GDM1 (cell line): ENCODE data around the gene ARPC1B.
"Not testable (repeated sequence)": the region's sequence is repeated elsewhere in the genome, so short reads cannot be mapped to it uniquely, and the experiment has no call there.

Experiments
- DNase-seq: peaks from one replicate; lab custom pipeline; 2025; lab: John Stamatoyannopoulos, UW

Gene ARPC1B

DNA sequence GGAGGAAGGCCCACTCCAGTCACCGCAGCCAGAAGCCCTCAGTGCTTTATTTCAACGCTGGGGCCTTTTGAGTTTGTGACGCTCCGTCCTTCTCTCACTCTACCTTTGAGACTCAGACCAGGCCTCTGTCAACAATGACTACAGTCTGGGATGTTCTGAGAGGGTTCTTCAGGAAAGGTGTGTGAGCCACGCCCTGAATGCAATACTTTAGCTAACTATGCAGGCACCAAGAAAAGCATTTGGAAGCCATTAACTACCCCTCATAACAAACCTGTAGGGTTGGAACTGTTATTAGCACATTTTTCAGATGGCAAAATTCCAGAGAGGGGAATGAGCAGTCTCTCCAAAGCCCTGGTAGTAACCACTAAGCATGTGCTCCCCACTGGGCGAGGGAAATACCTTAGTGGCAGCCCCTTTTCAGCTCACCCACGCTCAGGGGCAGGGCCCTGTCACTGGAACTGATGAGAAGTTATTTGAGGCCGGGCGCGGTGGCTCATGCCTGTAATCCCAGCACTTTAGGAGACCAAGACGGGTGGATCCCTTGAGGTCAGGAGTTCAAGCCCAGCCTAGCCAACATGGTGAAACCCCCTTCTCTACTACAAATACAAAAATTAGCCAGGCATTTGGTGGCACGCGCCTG is 5.7 kb upstream of the ARPC1B start:
- DNase-seq = no peak

DNA sequence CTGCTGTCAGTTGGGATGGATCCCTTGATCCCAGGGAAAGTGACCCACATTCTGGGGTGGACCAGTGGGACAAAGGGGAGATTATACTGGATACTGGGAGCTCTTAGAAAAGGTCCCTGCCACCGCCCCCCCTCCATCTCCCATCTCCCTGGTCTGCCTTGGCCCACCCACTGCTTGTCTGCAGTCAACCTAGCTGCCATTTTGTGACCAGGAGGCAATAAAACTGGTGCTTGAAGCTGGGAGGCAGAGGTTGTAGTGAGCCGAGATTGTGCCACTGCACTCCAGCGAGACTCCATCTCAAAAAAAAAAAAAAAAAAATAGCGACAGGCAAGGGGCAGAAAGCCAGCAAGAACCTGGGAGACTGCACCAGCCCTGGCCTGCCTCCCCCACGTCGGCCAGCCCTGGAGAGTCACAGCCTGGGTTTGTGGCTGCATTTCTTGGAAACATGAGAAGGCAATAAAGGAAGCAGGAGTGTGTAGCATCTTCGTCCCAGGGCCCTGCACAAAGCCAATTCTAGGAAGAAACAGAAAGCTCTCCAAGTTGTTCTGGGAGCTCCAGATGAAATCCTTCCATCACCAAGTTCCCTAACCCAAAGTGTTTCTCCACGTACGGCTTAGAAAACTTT is 4.7 kb upstream of the ARPC1B start:
- DNase-seq = no peak

DNA sequence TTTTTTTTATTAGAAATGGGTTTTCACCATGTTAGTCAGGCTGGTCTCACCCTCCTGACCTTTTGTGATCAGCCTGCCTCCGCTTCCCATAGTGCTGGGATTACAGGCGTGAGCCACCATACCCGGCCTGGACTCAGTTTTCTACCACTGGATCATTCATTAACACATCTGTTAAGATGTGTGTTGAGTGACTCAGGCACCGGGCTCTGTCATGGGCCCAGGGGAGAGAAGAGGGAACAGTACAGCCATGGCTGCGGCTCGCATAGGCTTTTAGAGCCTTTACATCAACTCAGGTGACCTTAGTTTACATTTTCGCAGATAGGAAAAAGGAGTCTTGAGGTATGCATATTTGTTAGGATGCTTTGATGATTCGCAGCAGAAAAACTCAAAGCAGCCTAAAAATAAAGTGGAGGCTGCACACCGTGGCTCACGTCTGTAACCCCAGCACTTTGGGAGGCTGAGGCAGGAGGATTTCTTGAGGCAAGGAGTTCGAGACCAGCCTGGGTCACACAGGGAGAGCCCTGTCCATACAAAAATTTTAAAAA is 3.1 kb upstream of the ARPC1B start:
- no peak for DNase-seq

DNA sequence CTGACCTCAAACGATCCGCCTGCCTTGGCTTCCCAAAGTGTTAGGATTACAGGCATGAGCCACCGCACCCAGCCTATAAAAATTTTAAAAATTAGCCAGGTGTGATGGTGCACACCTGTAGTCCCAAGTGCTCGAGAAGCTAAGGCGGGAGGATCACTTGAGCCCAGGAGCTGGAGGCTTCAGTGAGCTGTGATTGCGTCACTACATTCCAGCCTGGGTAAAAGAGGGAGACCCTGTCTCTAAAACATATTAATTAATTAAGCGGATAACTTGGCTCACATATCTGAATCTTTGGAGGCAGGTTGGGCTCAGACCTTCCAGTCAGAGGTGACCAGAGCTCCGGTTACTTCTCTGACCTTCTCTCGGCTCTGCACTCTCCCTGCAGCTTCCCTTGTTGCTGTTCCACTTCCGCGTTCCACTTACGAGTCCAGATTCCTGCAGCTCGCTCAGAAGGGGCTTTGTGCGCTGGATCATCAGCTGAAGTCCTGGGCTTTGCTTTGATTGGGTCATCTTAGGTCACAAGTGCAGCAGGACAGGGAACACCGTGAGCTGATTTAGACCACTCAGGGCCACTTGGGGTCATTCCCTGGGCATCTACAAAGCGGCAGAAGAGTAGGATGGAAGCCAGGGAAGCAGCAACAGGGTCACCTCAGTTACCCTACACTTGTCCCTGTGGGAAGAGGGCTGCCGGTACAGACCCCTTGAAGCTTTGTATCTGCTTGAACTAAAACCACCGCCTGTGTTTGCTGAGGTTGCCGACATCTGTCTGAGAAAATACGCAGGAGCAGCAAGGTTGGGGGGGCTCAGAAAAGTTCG is 2.0 kb upstream of the ARPC1B start:
- no peak for DNase-seq

DNA sequence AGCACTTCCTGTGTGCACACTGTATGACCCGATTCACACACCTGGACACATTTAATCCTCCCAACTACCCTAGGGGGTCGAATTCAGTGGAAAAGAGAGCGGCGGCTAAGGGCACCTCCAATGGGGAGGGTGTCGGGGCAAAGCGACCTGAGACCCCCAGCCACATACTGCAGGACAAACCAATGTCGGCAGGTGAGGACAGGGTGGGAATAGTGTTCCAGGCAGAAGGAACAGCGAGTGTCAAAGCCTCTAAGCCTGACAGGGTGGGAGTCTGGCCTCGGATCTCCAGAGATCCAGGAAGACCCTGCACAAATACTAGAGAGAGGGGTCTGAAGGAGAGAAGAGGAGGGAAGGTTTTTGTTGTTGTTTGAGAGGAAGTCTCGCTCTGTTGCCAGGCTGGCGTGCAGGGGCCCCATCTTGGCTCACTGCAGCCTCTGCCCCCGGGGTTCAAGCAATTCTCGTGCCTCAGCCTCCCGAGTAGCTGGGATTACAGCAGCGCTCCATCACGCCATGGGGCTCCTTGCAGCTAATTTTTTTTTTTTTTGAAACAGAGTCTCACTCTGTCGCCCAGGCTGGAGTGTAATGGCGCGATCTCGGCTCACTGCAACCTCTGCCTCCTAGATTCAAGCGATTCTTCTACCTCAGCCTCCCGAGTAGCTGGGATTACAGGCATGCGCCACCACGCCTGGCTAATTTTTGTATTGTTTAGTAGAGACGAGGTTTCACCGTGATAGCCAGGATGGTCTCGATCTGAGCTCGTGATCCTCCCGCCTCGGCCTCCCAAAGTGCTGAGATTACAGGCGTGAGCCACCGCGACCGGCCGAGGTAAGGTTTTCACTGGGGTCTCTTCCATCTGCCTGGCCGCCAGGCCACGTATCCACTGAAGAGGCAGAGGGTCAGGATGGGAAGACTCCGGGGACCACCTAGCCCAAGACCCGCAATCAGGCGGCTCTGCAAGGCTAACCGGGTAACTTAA is 1.2 kb upstream of the ARPC1B start:
- DNase-seq = no peak

DNA sequence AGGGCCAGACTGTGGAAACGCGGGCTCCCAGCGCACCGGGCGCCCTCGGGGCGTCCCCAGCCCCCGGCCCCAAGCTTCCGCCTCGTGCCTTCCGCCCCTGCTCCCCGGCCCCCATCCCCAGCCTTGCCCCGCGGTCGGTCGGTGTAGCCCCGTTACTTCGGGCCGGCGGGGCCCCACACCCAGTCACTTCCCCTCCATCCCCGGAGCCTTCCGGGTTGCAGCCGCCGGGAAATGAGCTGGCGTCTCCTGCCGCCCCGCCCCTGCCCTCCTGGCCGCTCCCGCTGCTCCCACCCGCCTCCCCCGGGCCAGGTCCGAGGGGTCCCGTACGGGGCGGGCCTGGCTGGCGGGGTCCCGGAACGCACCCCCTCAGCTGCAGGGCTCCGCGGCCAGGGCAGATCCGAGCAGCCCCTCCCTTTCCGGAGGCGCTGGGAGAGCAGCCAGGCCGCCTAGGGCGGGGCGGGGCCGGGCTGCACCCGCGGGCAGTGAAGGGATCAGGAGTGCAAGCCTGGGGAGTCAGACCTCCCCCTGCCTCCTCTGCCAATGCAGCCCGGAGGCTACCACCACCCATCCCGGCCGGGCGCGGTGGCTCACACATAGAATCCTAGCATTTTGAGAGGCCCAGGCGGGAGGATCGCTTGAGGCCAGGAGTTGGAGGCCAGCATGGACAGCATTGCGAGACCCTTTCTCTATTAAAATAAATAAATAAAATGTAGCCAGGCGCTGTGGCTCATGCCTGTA is 709 bp downstream of the ARPC1B start:
- DNase-seq = peak; percentile 63

DNA sequence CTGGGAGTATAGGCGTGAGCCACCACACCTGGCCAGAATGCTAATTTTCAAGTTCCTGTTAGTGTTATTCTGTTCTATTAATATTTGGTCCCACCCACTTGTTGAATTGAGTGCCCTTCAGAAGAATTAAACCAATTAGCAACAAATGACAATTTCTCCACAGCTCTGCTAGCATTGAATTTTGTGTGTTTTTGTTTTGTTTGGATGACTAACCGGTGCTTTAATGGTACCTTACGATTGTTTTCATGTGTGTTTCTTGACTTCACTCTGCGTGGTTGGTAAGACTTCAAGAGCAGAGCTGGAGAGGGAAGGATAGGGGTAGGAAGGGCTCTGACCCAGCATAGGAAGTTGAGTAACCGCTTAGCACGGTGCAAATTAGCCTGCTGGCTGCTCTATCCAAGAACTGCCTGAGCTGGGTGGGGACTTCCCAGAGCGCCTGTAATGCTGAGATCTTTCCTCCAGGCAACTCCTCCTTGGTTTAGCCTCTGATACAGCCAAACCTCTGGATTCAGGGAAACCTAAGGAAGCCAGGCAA is 4.6 kb downstream of the ARPC1B start:
- peak; percentile 75 for DNase-seq

DNA sequence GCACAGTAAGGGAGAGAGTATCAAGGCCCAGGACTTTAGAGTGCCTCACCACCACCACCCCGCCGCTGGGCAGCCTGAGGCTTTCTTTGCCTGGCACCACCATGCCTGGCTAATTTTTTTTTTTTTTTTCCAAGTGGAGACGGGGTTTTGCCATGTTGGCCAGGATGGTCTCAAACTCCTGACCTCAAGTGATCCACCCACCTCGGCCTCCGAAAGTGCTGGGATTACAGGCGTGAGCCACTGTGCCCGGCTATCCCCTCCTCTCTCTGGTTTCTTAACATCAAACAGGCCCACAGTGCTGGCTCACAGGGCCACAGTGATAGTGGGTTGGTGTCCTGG is 5.1 kb downstream of the ARPC1B start:
- not testable (repeated sequence) for DNase-seq

DNA sequence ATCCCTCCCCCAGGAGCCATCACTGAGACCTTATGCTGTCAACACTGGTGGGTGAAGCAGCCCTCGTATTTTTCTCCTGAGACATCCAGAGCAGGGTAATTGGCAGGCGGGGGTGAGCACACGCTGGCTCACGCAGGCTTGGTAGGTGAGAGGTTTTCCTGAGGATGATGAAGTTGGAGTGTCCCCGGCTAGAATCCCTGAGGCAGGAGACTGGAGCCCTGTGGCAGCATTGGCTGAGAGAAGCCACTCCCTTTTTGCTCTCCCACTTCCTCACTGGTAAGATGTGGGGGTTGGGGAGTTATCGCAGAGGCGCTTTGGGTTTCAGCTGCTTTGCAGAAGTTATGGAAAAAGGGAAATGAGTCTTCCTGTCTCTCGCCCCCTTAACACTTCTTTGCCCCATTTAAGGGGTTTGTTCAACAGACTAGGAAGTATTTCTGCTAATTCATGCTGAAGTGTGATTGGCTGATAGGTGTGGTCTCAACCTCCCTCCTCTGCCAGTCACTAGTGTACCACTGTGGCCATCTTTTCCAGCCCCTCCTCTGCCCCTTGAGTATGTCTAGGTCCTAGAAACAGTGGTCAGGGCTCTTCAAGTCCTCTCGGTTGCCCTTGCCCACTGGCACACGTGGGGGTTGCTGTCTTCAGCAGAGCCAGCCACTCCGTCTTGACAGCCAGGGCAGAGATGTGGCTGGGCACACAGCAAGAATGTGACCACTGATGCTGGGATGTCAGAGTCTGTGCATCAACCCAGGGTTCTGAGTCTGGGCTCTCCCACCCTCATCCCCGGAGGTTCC is 5.7 kb downstream of the ARPC1B start:
- peak; percentile 93 for DNase-seq

DNA sequence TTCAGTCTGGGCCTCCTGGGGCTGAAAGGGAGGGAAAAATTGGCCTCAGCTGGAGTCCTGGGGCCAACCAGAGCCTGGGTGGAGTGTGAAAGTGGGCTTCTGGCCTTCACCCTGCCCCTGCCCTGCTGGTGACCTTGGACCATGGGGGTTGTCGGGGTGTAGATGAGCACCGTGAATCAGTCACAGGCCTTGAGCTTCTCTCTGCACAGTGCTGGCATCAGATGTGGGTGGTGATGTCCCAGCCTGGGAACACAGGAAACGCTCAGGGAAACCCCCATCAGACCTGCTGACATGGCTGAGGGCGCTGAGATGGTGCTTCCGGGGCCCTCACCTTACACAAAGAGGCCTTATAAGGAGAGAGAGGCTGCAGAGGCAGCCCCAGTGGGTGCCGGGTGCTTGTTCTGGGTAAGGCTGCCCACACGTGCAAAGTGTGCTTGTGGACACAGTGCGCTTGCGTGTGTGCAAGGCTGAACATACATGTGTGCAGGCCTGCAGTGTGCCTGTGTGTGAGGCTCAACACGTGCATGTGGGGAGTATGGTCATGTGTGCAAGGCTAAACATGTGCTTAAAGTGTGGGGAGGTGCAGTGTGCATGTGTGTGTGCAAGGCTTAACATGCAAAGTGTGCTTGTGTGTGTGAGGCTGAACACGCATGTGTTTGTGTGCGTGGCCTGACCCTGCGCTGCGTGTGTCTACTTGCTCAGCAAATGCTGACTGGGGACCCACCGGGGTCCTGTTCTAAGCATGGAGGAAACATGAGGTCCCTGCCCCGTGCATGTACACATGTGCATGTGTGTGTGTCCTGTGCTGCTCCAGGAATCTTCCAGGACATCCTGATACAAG is 6.5 kb downstream of the ARPC1B start:
- no peak for DNase-seq

DNA sequence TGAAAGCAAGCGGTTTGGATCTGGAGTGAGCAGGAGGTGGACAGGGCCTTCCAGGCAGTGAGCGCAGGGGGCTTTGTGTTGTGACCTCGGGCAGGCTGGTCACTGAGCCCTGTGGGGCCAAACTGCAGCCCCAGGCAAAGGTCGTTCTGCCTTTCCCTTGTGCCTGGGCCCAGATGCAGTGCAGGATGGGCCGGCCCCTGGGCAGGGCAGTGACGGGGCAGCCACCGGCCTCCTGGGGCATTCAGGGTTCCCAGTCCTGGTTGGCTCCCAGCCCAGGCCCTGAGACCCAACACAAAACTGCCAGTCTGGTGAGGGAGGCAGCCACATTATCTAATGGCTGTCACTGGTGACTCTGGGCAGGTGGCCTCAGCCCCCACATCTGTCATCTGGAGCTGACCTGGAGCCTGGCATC is 7.1 kb downstream of the ARPC1B start:
- DNase-seq = no peak

DNA sequence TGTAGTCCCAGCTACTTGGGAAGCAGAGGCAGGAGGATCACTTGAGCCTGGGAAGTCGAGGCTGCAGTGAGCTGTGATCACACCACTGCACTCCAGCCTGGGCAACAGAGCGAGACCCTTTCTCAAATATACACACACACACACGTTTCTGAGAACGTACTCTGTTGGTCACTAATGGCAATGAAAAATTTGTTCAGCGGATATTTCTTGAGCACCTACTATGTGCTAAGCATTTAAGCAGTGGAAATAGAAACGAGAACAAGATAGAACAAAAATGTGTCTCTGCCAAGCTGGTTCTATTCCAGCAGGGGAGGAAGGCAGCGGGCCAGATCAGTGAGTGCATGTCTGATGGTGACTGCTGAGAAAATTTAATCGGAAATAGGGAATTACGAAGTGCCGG is 8.7 kb downstream of the ARPC1B start:
- DNase-seq = no peak

DNA sequence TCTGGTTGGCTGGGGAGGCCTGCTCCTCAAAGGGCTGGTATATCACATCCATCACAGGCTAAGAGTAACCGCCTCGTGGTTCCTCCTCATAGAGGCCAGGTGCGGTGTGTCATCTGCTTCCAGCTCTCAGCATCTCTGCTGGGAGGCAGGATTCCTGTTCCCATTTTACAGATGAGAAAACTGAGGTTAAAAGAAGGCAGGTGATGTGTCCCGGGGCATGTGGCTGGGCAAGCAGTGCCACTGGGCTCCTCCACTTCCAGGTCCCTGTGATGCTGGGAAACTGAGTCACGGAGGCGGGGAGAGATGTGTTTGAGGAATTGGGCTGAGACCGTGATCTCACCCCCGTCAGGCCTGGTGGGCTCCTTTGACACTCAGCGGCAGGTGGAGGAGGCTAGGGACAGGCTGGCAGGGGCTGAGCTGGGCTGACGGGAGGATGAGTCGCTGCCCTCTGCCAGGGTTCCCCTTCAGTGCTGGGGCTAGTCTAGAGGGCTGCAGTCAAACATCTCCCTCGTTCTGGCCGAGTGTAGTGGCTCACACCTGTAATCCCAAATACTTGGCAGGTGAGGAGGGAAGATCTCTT is 9.4 kb downstream of the ARPC1B start:
- DNase-seq = no peak

DNA sequence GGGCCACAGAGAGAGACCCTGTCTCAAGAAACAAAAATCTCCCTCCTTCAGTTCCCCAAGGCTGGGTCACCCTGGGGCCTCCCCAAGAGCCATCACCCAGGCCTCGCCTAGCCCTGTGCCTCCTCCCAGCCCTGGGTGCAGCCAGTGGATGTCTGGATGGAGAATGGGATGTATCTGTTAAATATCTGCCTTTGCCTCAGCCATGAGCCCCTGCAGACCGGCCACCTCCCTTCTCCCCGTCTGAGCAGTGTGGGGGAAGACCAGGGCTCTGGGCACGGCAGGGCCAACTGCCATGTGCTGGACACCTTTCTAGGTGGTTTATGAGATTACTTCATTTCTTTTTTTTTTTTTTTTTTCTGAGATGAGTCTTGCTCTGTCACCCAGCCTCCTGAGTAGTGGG is 10.0 kb downstream of the ARPC1B start:
- no peak for DNase-seq

DNA sequence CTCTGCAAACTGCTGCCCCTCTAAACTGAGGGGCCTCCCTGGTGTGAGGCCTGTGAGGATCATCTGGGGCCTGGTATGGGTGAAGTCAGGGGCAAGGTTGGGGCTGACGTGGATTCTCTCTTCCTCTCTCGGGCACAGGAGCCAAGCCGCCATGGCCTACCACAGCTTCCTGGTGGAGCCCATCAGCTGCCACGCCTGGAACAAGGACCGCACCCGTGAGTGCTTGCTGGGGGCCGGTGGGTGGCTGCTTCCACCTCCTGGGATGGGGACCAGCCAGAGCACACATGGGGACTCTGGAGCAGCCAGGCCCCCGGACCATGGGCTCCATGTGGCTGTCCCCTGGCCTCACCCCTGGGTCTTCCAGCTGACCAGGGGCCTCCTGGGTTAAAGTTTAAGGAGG is 11.0 kb downstream of the ARPC1B start:
- no peak for DNase-seq

DNA sequence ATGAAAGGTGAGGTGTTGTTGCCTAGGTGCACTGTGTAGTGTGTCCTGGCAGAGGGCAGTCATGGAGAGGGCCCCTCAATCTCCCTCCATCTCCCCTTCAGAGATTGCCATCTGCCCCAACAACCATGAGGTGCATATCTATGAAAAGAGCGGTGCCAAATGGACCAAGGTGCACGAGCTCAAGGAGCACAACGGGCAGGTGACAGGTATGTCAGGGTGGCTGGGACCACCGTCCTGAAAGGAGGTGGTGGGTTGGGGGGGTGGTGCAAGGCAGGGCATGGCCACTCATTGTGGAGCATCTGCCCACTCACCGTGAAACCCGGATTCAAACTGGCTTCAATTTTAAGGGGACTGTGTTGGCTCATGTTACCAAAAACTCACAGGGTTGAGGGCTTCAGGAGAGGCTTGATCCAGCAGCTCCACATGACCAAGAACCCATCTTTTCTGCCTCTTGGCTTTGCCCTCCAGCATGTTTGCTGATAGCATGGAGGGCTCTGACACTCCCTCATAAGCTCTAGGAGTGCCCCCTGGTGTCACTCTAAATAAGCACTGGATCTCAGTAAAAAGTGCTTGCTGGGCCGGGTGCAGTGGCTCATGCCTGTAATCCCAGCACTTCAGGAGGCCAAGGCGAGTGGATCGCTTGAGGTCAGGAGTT is 12.2 kb downstream of the ARPC1B start:
- DNase-seq = peak; percentile 52

DNA sequence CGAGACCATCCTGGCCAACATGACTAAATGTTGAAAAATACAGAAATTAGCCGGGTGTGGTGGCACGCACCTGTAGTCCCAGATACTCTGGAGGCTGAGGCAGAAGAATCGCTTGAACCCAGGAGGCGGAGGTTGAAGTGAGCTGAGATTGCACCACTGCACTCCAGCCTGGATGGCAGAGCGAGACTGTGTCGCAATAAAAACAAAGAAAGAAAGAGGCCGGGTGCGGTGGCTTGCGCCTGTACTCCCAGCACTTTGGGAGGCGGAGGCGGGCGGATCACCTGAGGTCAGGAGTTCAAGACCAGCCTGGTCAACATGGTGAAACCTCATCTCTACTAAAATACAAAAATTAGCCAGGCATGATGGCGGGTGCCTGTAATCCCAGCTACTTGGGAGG is 12.7 kb downstream of the ARPC1B start:
- DNase-seq = not testable (repeated sequence)

DNA sequence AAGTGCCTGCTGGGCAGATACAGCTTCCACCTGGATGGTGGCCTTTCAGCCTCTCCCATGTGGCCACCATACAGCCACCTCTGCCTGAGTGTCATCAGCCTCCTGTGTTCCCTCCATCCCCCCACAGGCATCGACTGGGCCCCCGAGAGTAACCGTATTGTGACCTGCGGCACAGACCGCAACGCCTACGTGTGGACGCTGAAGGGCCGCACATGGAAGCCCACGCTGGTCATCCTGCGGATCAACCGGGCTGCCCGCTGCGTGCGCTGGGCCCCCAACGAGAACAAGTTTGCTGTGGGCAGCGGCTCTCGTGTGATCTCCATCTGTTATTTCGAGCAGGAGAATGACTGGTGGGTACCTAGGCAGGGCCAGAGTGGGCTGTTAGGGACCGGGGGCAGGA is 13.4 kb downstream of the ARPC1B start:
- no peak for DNase-seq
